IMR-90 (cell line): Measurements from ENCODE around the gene UNK. TPM values are rescaled to one million over a fixed set of nuclear protein-coding genes. Genes with fewer than 3 reads are reported as not detected.
"Not testable (repeated sequence)": the region's sequence is repeated elsewhere in the genome, so short reads cannot be mapped to it uniquely, and the experiment has no call there.

ENCODE experiments used
- ATAC-seq: fragments of 200-7000 bp; cut with Tn5 transposase; 2 replicates; pipeline ENCODE4 v1.9.1; 2020; ENCODE audit warnings: low read depth, mild to moderate bottlenecking, moderate library complexity
- BruUV-seq: library from RNA; stranded (reverse); fragments of 400-500 nt; replicated peaks from 2 replicates; lab custom pipeline; 2021; lab: Mats Ljungman, UMichigan
- CTCF ChIA-PET: fragments of 300-600 bp; formaldehyde crosslinking; extraction: SDS; loops from one replicate; lab custom pipeline; 2021; ENCODE audit warnings: antibody characterized with exemption; lab: Yijun Ruan, JAX
- POLR2A ChIA-PET: fragments of 300-600 bp; sonication (Branson Sonifier 250); formaldehyde crosslinking; loops from one replicate; lab custom pipeline; 2022; ENCODE audit warnings: antibody characterized with exemption; ENCODE audit not compliant: unreplicated experiment; lab: Charles Lee
- DNase-seq: peaks from one replicate; pipeline ENCODE4 v3.0.0; 2013
- H2AFZ ChIP-seq: replicated peaks from 2 replicates; pipeline ENCODE3; 2013; ENCODE audit warnings: low read length, mild to moderate bottlenecking; ENCODE audit not compliant: poor library complexity
- H2AK5ac ChIP-seq: 2 replicates; pipeline ENCODE4 v1.6.1; 2013; ENCODE audit warnings: low read depth, low read length, inconsistent platforms
- H2AK9ac ChIP-seq: replicated peaks from 2 replicates; pipeline ENCODE3; 2013; ENCODE audit warnings: mild to moderate bottlenecking, low read depth, low read length, moderate library complexity; ENCODE audit not compliant: poor library complexity
- H2BK120ac ChIP-seq: 2 replicates; pipeline ENCODE4 v1.6.1; 2013; ENCODE audit warnings: low read depth, low read length, inconsistent platforms
- H2BK15ac ChIP-seq: 3 replicates; pipeline ENCODE4 v1.6.1; 2013; ENCODE audit warnings: low read depth, low read length, inconsistent platforms
- H2BK20ac ChIP-seq: 2 replicates; pipeline ENCODE4 v1.6.1; 2013; ENCODE audit warnings: low read depth, mild to moderate bottlenecking, inconsistent platforms, low read length, moderate library complexity
- H2BK5ac ChIP-seq: 2 replicates; pipeline ENCODE4 v1.6.1; 2013; ENCODE audit warnings: mild to moderate bottlenecking, low read depth, low read length, inconsistent platforms; ENCODE audit not compliant: poor library complexity, severe bottlenecking
- H3K14ac ChIP-seq: replicated peaks from 2 replicates; pipeline ENCODE4 v1.6.1; 2013; ENCODE audit warnings: low read depth, low read length, inconsistent platforms
- H3K18ac ChIP-seq: 2 replicates; pipeline ENCODE4 v1.6.1; 2013; ENCODE audit warnings: low read depth, low read length, control low read depth
- H3K23ac ChIP-seq: 2 replicates; pipeline ENCODE4 v1.6.1; 2013; ENCODE audit warnings: low read depth, low read length, inconsistent platforms
- H3K27ac ChIP-seq: 2 replicates; pipeline ENCODE4 v1.5.1; 2013; ENCODE audit warnings: mild to moderate bottlenecking, control low read depth, low read length; ENCODE audit not compliant: insufficient read depth
- H3K27me3 ChIP-seq: 2 replicates; pipeline ENCODE4 v1.6.1; 2013; ENCODE audit warnings: low read length; ENCODE audit not compliant: control insufficient read depth, insufficient read depth
- H3K36me3 ChIP-seq: 2 replicates; pipeline ENCODE4 v1.6.1; 2013; ENCODE audit warnings: low read length, mixed read lengths; ENCODE audit not compliant: control insufficient read depth, insufficient read depth
- H3K4ac ChIP-seq: 2 replicates; pipeline ENCODE4 v1.6.1; 2013; ENCODE audit warnings: low read depth, low read length, inconsistent platforms
- H3K4me1 ChIP-seq: 2 replicates; pipeline ENCODE4 v1.6.1; 2013; ENCODE audit warnings: low read length, mixed read lengths; ENCODE audit not compliant: control insufficient read depth, insufficient read depth
- H3K4me2 ChIP-seq: 2 replicates; pipeline ENCODE4 v1.6.1; 2013; ENCODE audit warnings: low read depth, mild to moderate bottlenecking, control low read depth, low read length, moderate library complexity
- H3K4me3 ChIP-seq: 2 replicates; pipeline ENCODE4 v1.5.1; 2013; ENCODE audit warnings: low read depth, mild to moderate bottlenecking, control low read depth, low read length, moderate library complexity; ENCODE audit not compliant: insufficient read depth
- H3K56ac ChIP-seq: 2 replicates; pipeline ENCODE4 v1.6.1; 2013; ENCODE audit warnings: low read length, inconsistent platforms; ENCODE audit not compliant: insufficient read depth; ENCODE audit errors: extremely low read depth
- H3K79me1 ChIP-seq, 2 experiments: 2 replicates each; pipeline ENCODE4 v1.6.1; 2013; ENCODE audit warnings: low read length in 2 of 2, inconsistent platforms in 1 of 2, low read depth in 1 of 2
- H3K9ac ChIP-seq: 2 replicates; pipeline ENCODE4 v1.6.1; 2013; ENCODE audit warnings: low read depth, low read length, control low read depth
- H3K9me1 ChIP-seq: 2 replicates; pipeline ENCODE4 v1.6.1; 2013; ENCODE audit warnings: low read length, inconsistent platforms; ENCODE audit not compliant: insufficient read depth
- H3K9me3 ChIP-seq: 2 replicates; pipeline ENCODE4 v1.6.1; 2013; ENCODE audit warnings: low read length; ENCODE audit not compliant: control insufficient read depth, insufficient read depth
- H4K20me1 ChIP-seq: 2 replicates; pipeline ENCODE4 v1.6.1; 2013; ENCODE audit warnings: low read length, inconsistent platforms; ENCODE audit not compliant: insufficient read depth
- H4K5ac ChIP-seq: 2 replicates; pipeline ENCODE4 v1.6.1; 2013; ENCODE audit warnings: mild to moderate bottlenecking, low read depth, low read length, control low read depth
- H4K8ac ChIP-seq, 2 experiments: 2 replicates each; pipeline ENCODE4 v1.6.1; 2013; ENCODE audit warnings: low read depth in 2 of 2, low read length in 2 of 2, control low read depth in 1 of 2, inconsistent platforms in 1 of 2
- H4K91ac ChIP-seq: 2 replicates; pipeline ENCODE4 v1.6.1; 2013; ENCODE audit warnings: low read depth, low read length, inconsistent platforms; ENCODE audit not compliant: insufficient read depth
- WGBS, 2 experiments: methylation state at CpG; one replicate each; pipeline versions ENCODE4 v1.1.5 to v1.1.7; 2013; ENCODE audit warnings: missing lambda C conversion rate in 2 of 2; ENCODE audit not compliant: insufficient read length in 1 of 2; ENCODE audit errors: extremely low coverage in 2 of 2; 5-methylcytosine and 5-hydroxymethylcytosine counted together
- dilution Hi-C: fragments of 300-500 bp; cut with HindIII; formaldehyde crosslinking; loops from one replicate; pipeline ENCODE4 v1.14.3; 2018; ENCODE audit warnings: low sequenced_read_pairs; ENCODE audit not compliant: unreplicated experiment
- in situ Hi-C: fragments of 300-500 bp; cut with MboI; formaldehyde crosslinking; loops from 3 replicates; pipeline ENCODE4 v1.14.3; 2019; ENCODE audit warnings: low sequenced_read_pairs, inconsistent platforms, mixed read lengths
- intact Hi-C: fragments of 100-400 bp; cut with micrococcal nuclease; formaldehyde crosslinking; loops from 2 replicates; pipeline ENCODE4 v1.10.0; 2022
- polyA plus RNA-seq, 3 experiments: library from polyadenylated mRNA; depleted of rRNA; stranded (reverse); fragments of >200 nt; gene quantifications; 2 replicates each; pipeline ENCODE4 v1.2.3, GENCODE V29; 2012; ENCODE audit warnings: low replicate concordance in 1 of 3
- total RNA-seq: library from RNA; depleted of rRNA; stranded (reverse); fragments of >200 nt; gene quantifications from 2 replicates; pipeline ENCODE4 v1.2.3, GENCODE V29; 2012

The UNK gene
- total and polyA plus RNA-seq, 2 of the 4 experiments (the other 2 are of a cell fraction), result 15.4 to 17.3 TPM

DNA sequence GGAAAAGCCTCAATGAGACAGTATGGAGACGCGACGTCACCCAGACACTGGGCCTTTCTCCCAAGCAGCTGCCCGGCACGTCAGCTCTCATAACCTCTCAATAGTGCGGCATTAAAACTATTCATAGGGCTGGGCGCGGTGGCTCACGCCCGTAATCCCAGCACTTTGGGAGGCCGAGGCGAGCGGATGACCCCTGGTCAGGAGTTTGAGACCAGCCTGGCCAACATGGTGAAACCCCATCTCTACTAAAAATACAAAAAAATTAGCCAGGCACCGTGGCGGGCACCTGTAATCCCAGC lies 67.0 kb downstream of the UNK start:
- H3K14ac ChIP-seq, H4K8ac ChIP-seq, H3K9ac ChIP-seq, H3K9me3 ChIP-seq, H2AFZ ChIP-seq, H3K9me1 ChIP-seq, H3K27ac ChIP-seq, H2AK5ac ChIP-seq, in situ Hi-C loops, H4K91ac ChIP-seq, H2BK15ac ChIP-seq, BruUV-seq, H3K4ac ChIP-seq, H3K18ac ChIP-seq, H2AK9ac ChIP-seq, H3K23ac ChIP-seq, dilution Hi-C loops, POLR2A ChIA-PET, H3K4me2 ChIP-seq, CTCF ChIA-PET, H3K4me3 ChIP-seq, DNase-seq, H2BK20ac ChIP-seq, H2BK120ac ChIP-seq, H2BK5ac ChIP-seq, H4K5ac ChIP-seq, H3K27me3 ChIP-seq, ATAC-seq, H3K56ac ChIP-seq, intact Hi-C loops: not testable (repeated sequence)
- Histone ChIP-seq H4K20me1 (peaks cover 13% of the 10 kb centered on the region), H3K36me3 (peaks cover 43% of the 10 kb centered on the region), H3K79me1 (peaks cover 6 to 29% of the 10 kb centered on the region in 2 experiments; a peak in 3 of 4 replicates), H3K4me1 (peaks cover 11% of the 10 kb centered on the region)
- WGBS, 2 experiments, result 99% methylated on average over 13 of the region's 15 CpGs; no CpG with 5 or more reads in 1 of the 2 experiments
